GM19023 (cell line): ENCODE data around the gene WDPCP.
A peak's percentile ranks its signal among the peaks of the same experiment; 100 is the strongest.
"Not testable (repeated sequence)": the region's sequence is repeated elsewhere in the genome, so short reads cannot be mapped to it uniquely, and the experiment has no call there.

Experiments
- ATAC-seq: cut with Tn5 transposase; IDR thresholded peaks from one replicate; pipeline ENCODE4 v1.9.1; 2021; ENCODE audit warnings: mild to moderate bottlenecking, moderate library complexity; ENCODE audit not compliant: unreplicated experiment

Gene WDPCP

DNA sequence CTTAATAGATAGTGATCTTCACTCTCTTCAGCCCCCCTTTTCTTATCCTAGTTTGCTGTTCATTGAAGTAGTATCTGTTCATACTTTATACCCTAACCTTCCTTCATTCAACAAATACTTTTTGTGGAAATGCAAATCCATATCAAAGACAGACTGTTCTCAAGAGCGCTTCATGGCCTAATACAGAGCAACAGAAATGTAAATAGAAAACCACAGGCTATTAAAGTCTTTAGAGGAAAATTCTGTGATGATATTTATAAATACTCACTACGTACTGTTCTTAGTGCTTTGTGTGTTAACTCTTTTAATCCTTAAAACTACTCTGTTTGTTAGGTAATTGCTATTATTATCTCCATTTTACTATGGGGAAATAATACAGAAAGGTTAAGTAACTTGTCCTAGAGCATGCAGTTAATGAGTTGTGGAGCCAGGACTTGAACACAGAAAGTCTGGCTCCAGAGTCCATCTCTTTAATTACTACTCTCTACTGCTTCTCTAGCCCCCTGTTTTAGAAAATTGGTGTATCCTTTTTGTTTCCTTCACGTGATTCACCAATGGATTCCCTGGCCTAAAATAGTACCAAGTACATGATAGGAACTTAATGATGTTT lies 3.4 kb upstream of the WDPCP start:
- ATAC-seq: no peak

DNA sequence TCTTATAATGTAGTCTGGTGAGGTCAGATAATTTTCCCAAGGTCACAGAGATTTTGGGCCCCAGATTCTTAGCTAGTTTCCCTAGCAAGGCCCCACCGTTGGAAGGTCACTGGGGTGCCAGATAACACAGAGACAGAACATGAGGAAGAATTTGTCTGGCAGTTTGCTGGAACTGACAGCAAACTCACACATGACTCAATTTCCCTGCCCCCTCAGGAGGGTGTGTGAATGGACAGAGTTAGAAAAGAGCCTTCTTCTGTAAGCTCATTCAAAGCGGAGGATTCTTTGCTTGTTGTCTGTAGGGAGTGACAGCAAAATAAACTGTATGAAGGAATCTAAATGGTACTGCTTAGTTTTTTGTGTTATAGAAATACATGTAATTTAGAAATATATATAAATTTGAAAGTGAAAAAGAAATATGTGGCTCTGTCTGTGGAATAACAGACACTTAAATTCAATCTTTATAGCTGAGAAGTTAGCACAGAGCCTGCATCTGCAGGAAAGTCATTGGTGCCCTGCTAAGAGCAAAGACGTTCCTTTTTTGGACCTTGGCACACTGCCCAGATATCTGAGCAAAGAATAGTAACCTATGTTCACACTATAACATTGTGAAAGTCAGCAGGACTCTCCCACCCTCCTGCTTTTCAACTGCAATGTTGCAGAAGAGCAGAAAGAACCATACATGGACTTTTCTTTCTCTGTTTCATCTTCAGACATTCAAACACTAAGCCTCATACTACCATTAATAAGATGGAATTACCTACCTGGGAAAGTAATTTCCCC lies 2.5 kb upstream of the WDPCP start:
- no peak for ATAC-seq

DNA sequence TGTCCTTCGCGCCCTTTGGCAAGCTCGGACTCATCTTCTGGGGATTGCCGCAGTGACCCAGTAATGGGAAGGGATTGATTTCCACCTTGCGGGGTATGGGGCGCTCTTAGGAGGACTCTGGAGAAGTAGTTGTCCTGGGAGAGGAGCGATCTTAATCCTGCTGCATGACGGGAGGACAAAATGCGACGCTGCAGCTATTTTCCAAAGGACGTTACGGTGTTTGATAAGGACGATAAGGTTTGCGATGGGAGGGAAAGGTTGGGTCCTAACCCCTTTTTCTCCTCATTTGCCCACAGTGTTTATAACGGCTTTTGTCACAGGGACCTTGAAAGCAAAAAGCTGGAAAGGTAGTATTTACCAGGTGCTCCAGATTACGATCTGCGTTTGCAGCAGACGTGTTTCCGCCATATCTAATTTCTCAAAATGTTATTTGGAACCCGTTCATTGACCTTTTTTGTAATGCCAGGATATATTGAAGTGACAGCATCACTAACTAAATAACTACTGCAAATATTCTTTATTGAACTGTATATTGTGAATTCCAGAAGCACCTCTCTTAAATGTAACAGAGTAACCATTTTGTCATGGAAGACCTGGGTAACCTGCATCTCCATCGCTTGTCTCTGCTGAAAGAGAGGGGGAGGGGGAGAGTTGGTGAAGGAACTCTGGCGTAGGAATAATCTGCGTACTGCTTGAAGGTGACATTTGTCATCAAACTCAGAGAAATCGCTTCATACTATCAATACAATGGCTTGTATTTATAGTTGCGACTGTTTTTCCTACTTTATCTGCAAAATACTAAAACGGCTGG lies 1.1 kb upstream of the WDPCP start:
- ATAC-seq: peak; percentile 11

- ATAC-seq: peak; percentile 0
Measured at GRCh38 chr2:63587814-63588384, 378 bp downstream of the WDPCP start.

DNA sequence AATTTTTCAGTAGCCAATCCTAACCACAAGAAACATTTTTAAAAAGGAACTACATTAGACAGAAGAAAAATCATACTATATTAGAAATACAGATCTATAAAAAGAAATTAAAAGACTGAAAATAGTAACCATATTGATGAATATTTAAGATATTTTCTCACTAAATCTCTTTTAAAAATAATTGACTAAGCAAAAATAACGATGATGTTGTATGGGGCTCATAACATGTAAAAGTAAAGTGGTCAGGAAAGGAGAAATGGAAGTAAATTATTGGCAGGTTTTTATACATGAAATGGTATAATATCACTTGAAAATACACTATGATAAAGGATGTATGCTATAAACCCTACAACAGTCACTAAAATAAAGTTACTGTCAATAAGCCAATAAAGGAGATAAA lies 5.4 kb downstream of the WDPCP start:
- no peak for ATAC-seq

DNA sequence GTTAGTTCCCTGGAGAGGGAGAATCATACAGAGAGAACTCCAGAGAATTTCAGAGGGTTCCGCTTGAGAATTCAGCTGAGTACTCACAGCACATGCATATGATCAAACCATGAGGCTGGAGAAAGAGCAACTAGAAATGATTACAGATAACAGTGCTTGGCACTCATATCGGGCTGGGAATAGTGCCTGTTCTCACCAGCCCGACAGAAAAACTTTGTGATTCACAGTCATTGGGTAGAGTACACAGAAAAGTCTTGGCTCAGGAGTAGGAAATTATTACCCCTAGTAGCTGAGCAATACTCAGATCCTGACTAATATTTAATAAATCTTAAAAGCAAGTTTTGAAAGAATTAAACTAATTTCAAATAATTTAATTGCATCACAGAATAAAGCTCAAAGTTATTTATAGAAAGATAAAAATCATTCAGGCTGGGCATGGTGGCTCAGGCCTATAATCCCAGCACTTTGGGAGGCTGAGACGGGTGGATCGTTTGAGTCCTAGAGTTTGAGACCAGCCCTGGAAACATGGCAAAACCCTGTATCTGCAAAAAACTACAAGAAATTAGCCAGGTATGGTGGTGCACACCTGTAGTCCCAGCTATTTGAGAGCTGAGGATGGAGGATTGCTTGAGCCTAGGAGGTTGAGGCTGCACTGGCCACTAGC lies 6.8 kb downstream of the WDPCP start:
- ATAC-seq: no peak

DNA sequence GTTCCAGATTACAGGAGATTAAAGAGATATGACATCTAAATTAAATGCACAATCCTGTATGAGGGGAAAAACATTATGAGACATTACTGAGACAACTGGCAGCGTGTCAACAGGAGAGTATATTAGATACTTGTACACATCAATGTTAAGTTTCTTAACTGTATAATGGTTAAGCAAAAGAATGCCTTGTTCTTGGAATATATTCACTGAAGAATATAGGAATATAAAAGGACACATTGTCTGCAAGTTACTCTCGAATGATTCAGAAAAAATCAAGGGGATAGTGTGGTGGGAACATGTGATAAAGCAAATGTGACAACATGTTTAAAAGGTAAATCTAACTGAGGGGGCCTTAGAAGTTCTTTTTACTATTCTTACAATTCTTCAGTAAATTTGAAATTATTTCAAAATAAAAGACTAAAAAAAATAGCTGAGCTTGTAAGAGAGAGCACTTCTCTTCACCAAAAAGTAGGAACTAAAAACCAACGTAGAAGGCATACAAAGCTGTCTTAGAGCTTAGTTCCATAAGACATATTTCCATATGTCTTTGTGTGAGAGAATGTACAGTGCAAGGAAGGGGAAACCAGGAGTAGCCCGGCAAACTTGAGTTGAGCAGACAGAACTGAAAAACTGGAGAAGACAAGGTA lies 7.5 kb downstream of the WDPCP start:
- no peak for ATAC-seq

DNA sequence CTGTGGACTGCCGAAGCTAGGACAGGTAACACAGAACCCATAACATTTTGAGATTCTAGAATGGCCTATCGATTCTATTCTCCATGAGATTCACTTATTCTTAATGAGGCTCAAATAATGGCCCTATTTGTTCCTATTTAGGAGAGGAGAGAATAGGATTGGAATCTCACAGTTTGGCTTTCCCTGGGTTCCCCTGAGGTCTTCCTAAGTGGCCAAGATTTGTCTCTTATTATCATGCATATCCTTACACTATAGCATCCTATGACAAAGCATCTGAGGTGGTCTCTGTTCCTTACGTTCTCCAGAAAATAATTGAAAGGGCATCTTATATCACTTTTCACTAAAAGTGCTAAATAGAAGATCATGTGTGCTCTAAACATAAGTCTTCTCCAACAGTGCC lies 9.5 kb downstream of the WDPCP start:
- ATAC-seq: no peak

GRCh38 chr2:63576546-63576945 lies 11.7 kb downstream of the WDPCP start:
- ATAC-seq: no peak

DNA sequence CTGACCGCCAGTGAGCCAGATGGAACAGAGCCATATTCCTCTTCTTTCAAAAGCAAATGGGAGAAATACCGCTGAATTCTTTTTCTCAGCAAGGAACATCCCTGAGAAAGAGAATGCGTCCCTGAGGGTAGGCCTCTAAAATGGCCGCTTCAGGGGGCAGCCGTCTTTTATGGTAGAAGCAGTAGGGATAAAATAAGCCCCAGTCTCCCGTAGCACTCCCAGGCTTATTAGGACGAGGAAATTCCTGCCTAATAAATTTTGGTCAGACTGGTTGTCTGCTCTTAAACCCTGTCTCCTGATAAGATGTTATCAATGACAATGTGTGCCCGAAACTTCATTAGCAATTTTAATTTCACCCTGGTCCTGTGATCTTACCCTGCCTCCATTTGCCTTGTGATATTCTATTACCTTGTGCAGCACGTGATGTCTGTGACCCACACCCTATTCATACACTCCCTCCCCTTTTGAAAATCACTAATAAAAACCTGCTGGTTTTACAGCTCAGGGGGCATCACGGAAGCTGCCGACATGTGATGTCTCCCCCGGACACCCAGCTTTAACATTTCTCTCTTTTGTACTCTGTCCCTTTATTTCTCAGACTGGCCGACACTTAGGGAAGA lies 14.4 kb downstream of the WDPCP start:
- not testable (repeated sequence) for ATAC-seq

- not testable (repeated sequence) for ATAC-seq
Measured at GRCh38 chr2:63573026-63573425, 15.3 kb downstream of the WDPCP start.

DNA sequence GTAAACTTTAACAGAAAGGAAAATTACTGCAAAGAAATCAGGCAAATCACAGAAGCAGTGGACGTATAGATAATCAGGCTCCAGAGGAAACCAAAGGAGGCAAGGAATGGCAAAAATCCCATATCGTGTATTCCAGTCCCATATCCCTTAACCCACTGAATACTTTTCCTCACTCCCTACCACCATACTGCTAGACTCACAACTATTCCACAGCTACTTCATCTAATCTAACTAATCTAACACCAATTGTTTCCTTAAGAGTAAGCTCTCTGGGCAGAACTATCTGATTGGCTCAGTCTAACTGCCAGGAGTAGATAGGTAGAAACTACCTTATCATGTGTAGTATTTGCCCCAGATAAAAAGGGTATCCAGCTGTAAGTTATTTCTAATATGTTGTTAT lies 16.3 kb downstream of the WDPCP start:
- ATAC-seq: no peak

DNA sequence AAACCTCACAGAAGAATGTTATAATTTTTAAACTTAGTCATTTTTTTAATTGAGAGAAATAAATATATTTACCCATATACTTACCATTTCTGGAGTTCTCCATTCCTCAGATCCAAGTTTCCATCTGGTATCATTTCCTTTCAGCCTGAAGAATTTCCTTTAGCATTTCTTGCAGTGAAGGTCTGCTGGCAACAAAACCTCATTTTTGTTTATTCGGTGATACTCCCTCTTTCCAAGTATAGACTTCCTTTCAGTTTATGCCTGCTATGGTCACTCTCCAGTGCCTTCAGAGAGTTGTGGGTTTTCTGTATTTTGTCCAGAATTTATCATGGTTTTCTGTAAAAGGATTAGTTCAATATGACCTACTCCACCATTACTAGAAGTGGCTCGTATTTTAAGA lies 17.0 kb downstream of the WDPCP start:
- ATAC-seq: no peak

GRCh38 chr2:63569740-63570139 lies 18.5 kb downstream of the WDPCP start:
- peak; percentile 77 for ATAC-seq

DNA sequence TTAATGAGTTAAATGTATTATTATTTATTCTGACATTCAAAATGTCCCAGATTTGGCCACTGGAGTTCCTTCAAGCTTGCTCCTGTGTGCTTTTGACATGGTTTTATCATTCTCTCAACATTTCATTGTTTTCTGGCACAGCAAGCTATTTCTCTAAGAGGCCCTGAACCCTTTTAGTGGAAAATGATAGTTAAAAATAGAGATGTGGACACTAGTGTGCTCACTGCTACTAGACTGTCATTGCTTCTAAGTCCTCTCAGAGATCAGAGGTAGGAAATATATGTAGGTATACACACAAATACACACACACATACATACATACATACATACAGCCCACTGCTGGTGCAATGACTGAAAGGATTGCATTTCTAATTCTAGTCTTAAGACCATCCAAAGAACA lies 25.5 kb downstream of the WDPCP start:
- ATAC-seq: no peak

DNA sequence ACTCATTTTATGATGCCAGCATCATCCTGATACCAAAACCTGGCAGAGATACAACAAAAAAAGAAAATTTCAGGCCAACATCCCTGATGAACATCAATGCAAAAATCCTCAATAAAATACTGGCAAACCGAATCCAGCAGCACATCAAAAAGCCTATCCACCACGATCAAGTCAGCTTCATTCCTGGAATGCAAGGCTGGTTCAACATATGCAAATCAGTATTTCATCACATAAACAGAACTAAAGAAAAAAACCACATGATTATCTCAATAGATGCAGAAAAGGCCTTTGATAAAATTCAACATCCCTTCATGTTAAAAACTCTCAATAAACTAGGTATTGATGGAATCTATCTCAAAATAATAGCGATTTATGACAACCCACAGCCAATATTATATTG lies 29.4 kb downstream of the WDPCP start:
- not testable (repeated sequence) for ATAC-seq

DNA sequence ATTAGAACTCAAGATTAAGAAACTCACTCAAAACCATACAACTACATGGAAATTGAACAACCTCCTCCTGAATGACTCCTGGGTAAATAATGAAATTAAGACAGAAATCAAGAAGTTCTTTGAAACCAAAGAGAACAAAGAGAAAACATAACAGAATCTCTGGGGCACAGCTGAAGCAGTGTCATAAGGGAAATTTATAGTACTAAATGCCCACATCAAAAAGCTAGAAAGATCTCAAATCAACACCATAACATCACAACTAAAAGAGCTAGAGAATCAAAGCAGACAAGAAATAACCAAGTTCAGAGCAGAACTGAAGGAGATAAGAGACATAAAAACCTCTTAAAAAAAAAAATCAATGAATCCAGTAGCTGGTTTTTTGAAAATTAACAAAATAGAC lies 30.5 kb downstream of the WDPCP start:
- not testable (repeated sequence) for ATAC-seq

- ATAC-seq: no peak
Measured at GRCh38 chr2:63555931-63556330, 32.3 kb downstream of the WDPCP start.

GRCh38 chr2:63555299-63555698 lies 33.0 kb downstream of the WDPCP start:
- ATAC-seq: no peak

DNA sequence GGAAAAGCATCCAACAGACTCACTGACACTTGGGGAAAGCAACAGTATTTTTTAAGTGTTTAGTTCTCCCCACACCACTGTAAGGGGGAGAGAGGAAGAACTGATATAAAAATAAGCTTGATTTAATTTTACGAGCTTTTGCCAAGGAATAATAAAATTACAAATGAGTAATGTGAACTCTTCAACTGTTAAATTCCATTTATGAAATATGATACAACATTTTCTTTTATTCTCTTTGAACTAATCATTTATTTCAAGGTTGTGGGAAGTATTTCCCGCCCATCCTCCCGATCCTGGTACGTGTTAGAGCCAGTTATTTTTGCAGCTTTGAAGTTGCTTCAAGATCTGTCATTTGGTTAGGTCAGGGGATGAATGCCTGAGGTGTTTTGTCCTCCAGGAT lies 35.2 kb downstream of the WDPCP start:
- no peak for ATAC-seq
